ENCODE results near the gene PUSL1. TPM values are rescaled to one million over a fixed set of nuclear protein-coding genes. Genes with fewer than 3 reads are reported as not detected.

PUSL1 gene
- total RNA-seq, 2 experiments from 2014 or later = 31.3 to 57.1 TPM

DNA sequence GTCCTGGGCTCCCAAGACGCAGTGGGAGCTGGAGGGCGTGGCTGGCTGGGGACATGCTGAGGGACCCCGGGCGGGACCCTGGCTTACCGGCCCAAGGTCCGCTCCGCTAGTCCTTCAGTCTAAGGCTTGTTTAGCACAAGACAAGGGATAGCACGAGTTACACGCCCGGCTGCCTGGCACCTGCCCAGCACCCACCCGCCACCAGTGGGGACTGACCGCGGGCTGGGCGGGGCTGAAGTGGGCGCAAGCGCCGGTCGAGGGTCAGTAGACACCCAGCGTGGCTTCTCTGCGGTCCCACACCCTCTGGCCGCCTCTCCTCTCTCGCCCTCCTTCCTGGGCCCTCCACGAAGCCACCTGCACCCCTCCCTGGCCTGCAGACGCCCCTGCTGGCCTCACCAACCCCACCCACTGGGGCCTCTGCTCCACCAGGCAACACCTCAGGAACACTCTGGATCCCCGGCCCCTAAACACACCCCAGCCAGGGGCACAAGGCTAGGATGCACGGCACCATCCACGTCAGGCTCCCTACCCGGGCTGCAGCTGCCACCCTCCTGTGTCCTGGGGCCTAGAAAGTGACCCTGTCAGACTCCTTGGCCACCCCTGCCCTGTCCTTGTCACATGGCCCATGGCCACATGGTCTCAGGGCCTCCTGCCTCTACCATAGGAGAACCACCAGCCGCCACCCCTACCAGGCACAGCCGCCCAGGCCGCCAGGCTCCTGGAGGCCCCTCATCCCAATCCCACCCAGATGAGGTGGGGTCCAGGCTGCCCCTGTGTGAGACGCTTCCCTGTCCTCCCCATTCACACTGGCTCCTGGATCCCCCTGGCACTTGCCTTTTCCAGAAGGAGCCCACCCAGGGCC lies 28.8 kb downstream of the PUSL1 start:
- no TSS peak for BruUV-seq (replicated peaks)
- no peak for DNase-seq (ENCODE audit: low spot score)

DNA sequence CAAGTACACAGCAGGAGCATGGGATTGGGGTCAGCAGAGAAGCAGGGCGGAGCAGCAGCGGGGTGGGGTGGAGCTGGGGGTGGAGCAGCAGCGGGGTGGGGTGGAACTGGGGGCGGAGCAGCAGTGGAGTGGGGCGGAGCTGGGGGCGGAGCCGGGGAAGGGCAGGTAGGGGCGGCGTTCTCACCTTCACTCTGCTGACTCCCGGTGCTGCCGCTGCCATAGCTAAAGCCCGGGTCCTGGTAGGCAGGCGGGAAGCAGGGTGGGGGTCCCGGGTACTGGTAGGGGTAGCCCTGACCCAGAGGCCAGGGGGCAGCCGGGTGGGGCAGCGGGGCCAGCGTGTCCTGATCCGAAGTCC lies 29.4 kb downstream of the PUSL1 start:
- Histone ChIP-seq H3K4me1 (ENCODE audit: insufficient read depth, low read length, poor library complexity, severe bottlenecking) (no peaks in the 10 kb centered on the region), H3K9me3 (ENCODE audit: low read length) (no peaks in the 10 kb centered on the region), H3K4me2 (ENCODE audit: low read length) (no peak overlapping the region), H3K36me3 (ENCODE audit: insufficient read depth, low read length) (peaks cover 10% of the 10 kb centered on the region), H3K27ac (ENCODE audit: low read depth, low read length, poor library complexity, severe bottlenecking) (no peak overlapping the region), H3K79me2 (ENCODE audit: insufficient read depth, low read depth, low read length) (no peaks in the 10 kb centered on the region), H3K9me2 (ENCODE audit: insufficient read depth, low read length) (no peaks in the 10 kb centered on the region), H3K4me3 (ENCODE audit: low read depth, low read length, poor library complexity, severe bottlenecking) (no peak overlapping the region), H4K20me1 (ENCODE audit: insufficient read depth, low read length) (no peaks in the 10 kb centered on the region), H2AFZ (ENCODE audit: low read length) (no peak overlapping the region)
- BruUV-seq (replicated peaks) = no TSS peak
- intact Hi-C loops (cut with micrococcal nuclease; ENCODE audit: unreplicated experiment) = no loop called here
- TF ChIP-seq, protein P1, sequence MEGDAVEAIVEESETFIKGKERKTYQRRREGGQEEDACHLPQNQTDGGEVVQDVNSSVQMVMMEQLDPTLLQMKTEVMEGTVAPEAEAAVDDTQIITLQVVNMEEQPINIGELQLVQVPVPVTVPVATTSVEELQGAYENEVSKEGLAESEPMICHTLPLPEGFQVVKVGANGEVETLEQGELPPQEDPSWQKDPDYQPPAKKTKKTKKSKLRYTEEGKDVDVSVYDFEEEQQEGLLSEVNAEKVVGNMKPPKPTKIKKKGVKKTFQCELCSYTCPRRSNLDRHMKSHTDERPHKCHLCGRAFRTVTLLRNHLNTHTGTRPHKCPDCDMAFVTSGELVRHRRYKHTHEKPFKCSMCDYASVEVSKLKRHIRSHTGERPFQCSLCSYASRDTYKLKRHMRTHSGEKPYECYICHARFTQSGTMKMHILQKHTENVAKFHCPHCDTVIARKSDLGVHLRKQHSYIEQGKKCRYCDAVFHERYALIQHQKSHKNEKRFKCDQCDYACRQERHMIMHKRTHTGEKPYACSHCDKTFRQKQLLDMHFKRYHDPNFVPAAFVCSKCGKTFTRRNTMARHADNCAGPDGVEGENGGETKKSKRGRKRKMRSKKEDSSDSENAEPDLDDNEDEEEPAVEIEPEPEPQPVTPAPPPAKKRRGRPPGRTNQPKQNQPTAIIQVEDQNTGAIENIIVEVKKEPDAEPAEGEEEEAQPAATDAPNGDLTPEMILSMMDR (conservative IDR thresholded peaks at IDR 0.05; ENCODE audit: low read length) = no peak
- TF ChIP-seq EZH2phosphoT487 (IDR thresholded peaks at IDR 0.05; ENCODE audit: borderline replicate concordance, low read depth, low read length) = no peak
- peak; percentile 58 for DNase-seq (ENCODE audit: low spot score)
- POLR2A ChIA-PET = no interaction called here
- CTCF ChIA-PET (ENCODE audit: unreplicated experiment) = interaction anchor here (1.2 kb wide), 1 partner anchor 8 kb away, joined by 5 read pairs; no protein-coding TSS in a partner anchor

More for the DNA sequence above, 28.8 kb downstream of the PUSL1 start:
- no peaks in the 10 kb centered on the region for H3K4me1 ChIP-seq (ENCODE audit: insufficient read depth, low read length, poor library complexity, severe bottlenecking)
- H3K9me2 ChIP-seq (ENCODE audit: insufficient read depth, low read length) = no peaks in the 10 kb centered on the region
- H2AFZ ChIP-seq (ENCODE audit: low read length) = no peak overlapping the region
- H4K20me1 ChIP-seq (ENCODE audit: insufficient read depth, low read length) = no peaks in the 10 kb centered on the region
- TF ChIP-seq EZH2phosphoT487 (IDR thresholded peaks at IDR 0.05; ENCODE audit: borderline replicate concordance, low read depth, low read length) = no peak
- TF ChIP-seq, protein P1 (conservative IDR thresholded peaks at IDR 0.05; ENCODE audit: low read length) = no peak
- no peaks in the 10 kb centered on the region for H3K79me2 ChIP-seq (ENCODE audit: insufficient read depth, low read depth, low read length)
- H3K4me2 ChIP-seq (ENCODE audit: low read length) = no peak overlapping the region
- H3K36me3 ChIP-seq (ENCODE audit: insufficient read depth, low read length) = peaks cover 10% of the 10 kb centered on the region
- CTCF ChIA-PET (ENCODE audit: unreplicated experiment) = no interaction called here
- POLR2A ChIA-PET = no interaction called here
- intact Hi-C loops (cut with micrococcal nuclease; ENCODE audit: unreplicated experiment) = no loop called here
- H3K27ac ChIP-seq (ENCODE audit: low read depth, low read length, poor library complexity, severe bottlenecking) = no peak overlapping the region
- no peaks in the 10 kb centered on the region for H3K9me3 ChIP-seq (ENCODE audit: low read length)
- H3K4me3 ChIP-seq (ENCODE audit: low read depth, low read length, poor library complexity, severe bottlenecking) = no peak overlapping the region

DNA sequence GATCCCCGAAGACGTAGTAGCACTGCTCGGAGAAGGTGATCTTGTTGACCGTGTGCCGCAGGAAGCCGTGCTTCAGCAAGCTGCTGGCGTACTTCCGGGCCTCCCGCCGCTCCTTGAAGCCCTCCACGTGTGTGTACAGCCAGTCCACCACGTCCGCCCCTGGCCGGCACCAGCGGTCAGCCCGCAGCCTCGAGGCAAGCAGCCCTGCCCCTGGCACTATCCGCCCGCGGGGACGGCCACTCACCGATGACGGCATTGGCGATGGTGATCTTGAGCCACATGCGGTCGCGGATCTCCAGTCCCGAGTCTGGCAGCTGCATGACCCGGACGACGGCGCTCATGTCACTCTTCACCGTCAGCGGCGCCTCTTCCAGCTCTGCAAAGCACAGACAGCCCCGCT lies 29.9 kb downstream of the PUSL1 start:
- ChIA-PET POLR2A (no interaction called here), CTCF (ENCODE audit: unreplicated experiment) (interaction anchor here (1.2 kb wide), 1 partner anchor 8 kb away, joined by 5 read pairs; no protein-coding TSS in a partner anchor)
- no peaks in the 10 kb centered on the region for H3K79me2 ChIP-seq (ENCODE audit: insufficient read depth, low read depth, low read length)
- DNase-seq (ENCODE audit: low spot score) = no peak
- no peaks in the 10 kb centered on the region for H3K4me1 ChIP-seq (ENCODE audit: insufficient read depth, low read length, poor library complexity, severe bottlenecking)
- intact Hi-C loops (cut with micrococcal nuclease; ENCODE audit: unreplicated experiment) = no loop called here
- no peaks in the 10 kb centered on the region for H4K20me1 ChIP-seq (ENCODE audit: insufficient read depth, low read length)
- no TSS peak for BruUV-seq (replicated peaks)
- TF ChIP-seq EZH2phosphoT487 (IDR thresholded peaks at IDR 0.05; ENCODE audit: borderline replicate concordance, low read depth, low read length) = no peak
- TF ChIP-seq, protein P1 (conservative IDR thresholded peaks at IDR 0.05; ENCODE audit: low read length) = no peak
- H3K36me3 ChIP-seq (ENCODE audit: insufficient read depth, low read length) = peaks cover 10% of the 10 kb centered on the region
- H3K4me3 ChIP-seq (ENCODE audit: low read depth, low read length, poor library complexity, severe bottlenecking) = no peak overlapping the region
- no peak overlapping the region for H2AFZ ChIP-seq (ENCODE audit: low read length)
- H3K9me2 ChIP-seq (ENCODE audit: insufficient read depth, low read length) = no peaks in the 10 kb centered on the region
- H3K4me2 ChIP-seq (ENCODE audit: low read length) = no peak overlapping the region
- H3K27ac ChIP-seq (ENCODE audit: low read depth, low read length, poor library complexity, severe bottlenecking) = no peak overlapping the region
- no peaks in the 10 kb centered on the region for H3K9me3 ChIP-seq (ENCODE audit: low read length)
